Endodermal cell (in vitro differentiated cells): Measurements from ENCODE around the gene SLFN13. TPM values are rescaled to one million over a fixed set of nuclear protein-coding genes. Genes with fewer than 3 reads are reported as not detected.
A peak's percentile ranks its signal among the peaks of the same experiment; 100 is the strongest.

ENCODE experiments used
- DNase-seq: peaks from one replicate; pipeline ENCODE4 v3.0.0-alpha.2; 2017
- H3K27ac ChIP-seq: 2 replicates; pipeline ENCODE4 v1.5.1; 2013; ENCODE audit warnings: mild to moderate bottlenecking, low read depth, low read length, moderate library complexity
- H3K27me3 ChIP-seq: 2 replicates; pipeline ENCODE4 v1.6.1; 2013; ENCODE audit warnings: mild to moderate bottlenecking, low read length, moderate library complexity; ENCODE audit not compliant: insufficient read depth, control insufficient read depth, poor library complexity, severe bottlenecking
- H3K36me3 ChIP-seq: 2 replicates; pipeline ENCODE4 v1.7.0; 2013; ENCODE audit warnings: mild to moderate bottlenecking, low read length, moderate library complexity; ENCODE audit not compliant: control insufficient read depth, insufficient read depth
- H3K4me1 ChIP-seq: one replicate; pipeline ENCODE4 v1.7.0; 2013; ENCODE audit warnings: low read length; ENCODE audit not compliant: control insufficient read depth, insufficient read depth
- H3K4me3 ChIP-seq: 2 replicates; pipeline ENCODE4 v1.5.1; 2013; ENCODE audit warnings: mild to moderate bottlenecking, low read length, moderate library complexity
- H3K9ac ChIP-seq: 2 replicates; pipeline ENCODE4 v1.6.1; 2013; ENCODE audit warnings: mild to moderate bottlenecking, low read length, moderate library complexity; ENCODE audit not compliant: poor library complexity, severe bottlenecking; ENCODE audit errors: extremely low read depth
- H3K9me3 ChIP-seq: 2 replicates; pipeline ENCODE4 v1.6.1; 2013; ENCODE audit warnings: mild to moderate bottlenecking, low read length, moderate library complexity; ENCODE audit not compliant: control insufficient read depth
- H3K27ac Mint-ChIP-seq: 2 replicates; pipeline ENCODE4 v1.8.0; 2020; ENCODE audit warnings: mixed read lengths
- H3K27me3 Mint-ChIP-seq: 2 replicates; pipeline ENCODE4 v1.8.0; 2021; ENCODE audit warnings: mild to moderate bottlenecking, mixed read lengths; ENCODE audit not compliant: insufficient read depth
- H3K36me3 Mint-ChIP-seq: 2 replicates; pipeline ENCODE4 v1.8.0; 2020; ENCODE audit warnings: low read depth, mixed read lengths
- H3K4me1 Mint-ChIP-seq: 2 replicates; pipeline ENCODE4 v1.8.0; 2020; ENCODE audit warnings: mixed read lengths
- H3K4me3 Mint-ChIP-seq: 2 replicates; pipeline ENCODE4 v1.8.0; 2020; ENCODE audit warnings: mild to moderate bottlenecking, moderate library complexity, mixed read lengths
- H3K9me3 Mint-ChIP-seq: 2 replicates; pipeline ENCODE4 v1.8.0; 2020; ENCODE audit warnings: mild to moderate bottlenecking, mixed read lengths
- WGBS, 2 experiments: methylation state at CpG; one replicate each; pipeline versions ENCODE4 v1.1.5 to v1.1.7; 2013; ENCODE audit warnings: missing lambda C conversion rate in 2 of 2, mixed read lengths in 1 of 2; ENCODE audit not compliant: insufficient coverage in 1 of 2, insufficient read length in 1 of 2; 5-methylcytosine and 5-hydroxymethylcytosine counted together
- total RNA-seq, 2 donors: library from RNA; stranded (reverse); fragmentation: NEBNext Ultra II Directional in 1 of 2; extraction: Animal tissue kit (Norgen Biotek cat#: 25700) in 1 of 2; gene quantifications; 2 replicates in 1 of 2; 3 replicates in 1 of 2; pipeline ENCODE4 v1.2.1, GENCODE V29; 2021
- TF ChIP-seq, protein P1 (sequence below): fragments of 200-600 bp; sonication (generic); conservative IDR thresholded peaks from 2 replicates; pipeline ENCODE4 v1.5.0; 2021; ENCODE audit warnings: antibody characterized with exemption, mild to moderate bottlenecking

SLFN13 gene
- total RNA-seq, 2 donors from 2014 or later, result 27.4 to 58.7 TPM

DNA sequence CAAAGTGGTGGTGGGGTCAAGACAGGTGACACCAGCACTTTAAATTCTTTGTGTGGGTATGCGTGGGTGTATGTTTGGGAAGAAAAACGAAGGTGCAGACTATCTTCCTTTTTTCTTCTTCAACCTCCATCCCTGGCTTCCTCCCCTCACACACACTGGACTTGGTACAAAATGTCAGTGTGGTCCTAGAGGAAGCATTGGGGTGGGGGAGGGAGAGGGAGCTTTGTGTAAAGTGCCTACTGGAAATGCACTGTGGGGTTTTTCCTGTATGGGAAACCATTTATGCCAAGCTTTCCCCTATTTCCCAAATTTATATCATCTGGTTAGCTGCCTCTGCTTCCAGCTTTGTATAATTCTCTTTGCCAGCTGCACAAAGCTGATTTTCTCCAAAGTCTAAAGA lies 44.5 kb upstream of the SLFN13 start:
- no peak for DNase-seq
- H3K9me3 Mint-ChIP-seq, result peaks cover 5% of the 10 kb centered on the region

DNA sequence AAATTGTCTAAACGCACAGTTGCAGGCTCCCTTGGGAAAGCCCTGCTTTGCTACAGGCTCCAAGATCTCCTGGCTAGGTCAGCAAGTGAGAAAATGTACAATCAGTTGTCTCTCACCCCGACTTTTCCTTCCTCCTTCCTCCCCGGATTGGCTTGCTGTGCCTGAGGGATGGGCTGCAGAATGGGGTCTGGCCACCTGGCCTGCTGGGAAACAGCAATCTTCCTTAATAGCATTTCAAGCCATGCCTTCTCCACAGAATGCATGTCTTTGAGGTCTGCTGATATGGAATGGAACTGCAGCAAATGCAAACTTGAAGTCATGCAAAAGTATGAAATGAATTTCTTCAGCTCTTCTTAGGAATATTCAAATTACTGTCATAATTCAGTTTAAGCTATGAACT lies 42.9 kb upstream of the SLFN13 start:
- 77 to 90% methylated on average over 3 of the region's 3 CpGs for WGBS, 2 experiments
- peaks cover 70% of the 10 kb centered on the region for H3K27me3 ChIP-seq
- H3K4me3 ChIP-seq, result no peak overlapping the region
- H3K4me3 Mint-ChIP-seq, result no peak overlapping the region
- H3K27ac ChIP-seq, result no peak overlapping the region
- H3K36me3 Mint-ChIP-seq, result no peaks in the 10 kb centered on the region
- H3K9me3 Mint-ChIP-seq, result peaks cover 5% of the 10 kb centered on the region
- peaks cover 3% of the 10 kb centered on the region for H3K4me1 Mint-ChIP-seq
- no peak overlapping the region for H3K27ac Mint-ChIP-seq
- H3K36me3 ChIP-seq, result no peaks in the 10 kb centered on the region
- peaks cover 94% of the 10 kb centered on the region for H3K27me3 Mint-ChIP-seq
- TF ChIP-seq, protein P1, sequence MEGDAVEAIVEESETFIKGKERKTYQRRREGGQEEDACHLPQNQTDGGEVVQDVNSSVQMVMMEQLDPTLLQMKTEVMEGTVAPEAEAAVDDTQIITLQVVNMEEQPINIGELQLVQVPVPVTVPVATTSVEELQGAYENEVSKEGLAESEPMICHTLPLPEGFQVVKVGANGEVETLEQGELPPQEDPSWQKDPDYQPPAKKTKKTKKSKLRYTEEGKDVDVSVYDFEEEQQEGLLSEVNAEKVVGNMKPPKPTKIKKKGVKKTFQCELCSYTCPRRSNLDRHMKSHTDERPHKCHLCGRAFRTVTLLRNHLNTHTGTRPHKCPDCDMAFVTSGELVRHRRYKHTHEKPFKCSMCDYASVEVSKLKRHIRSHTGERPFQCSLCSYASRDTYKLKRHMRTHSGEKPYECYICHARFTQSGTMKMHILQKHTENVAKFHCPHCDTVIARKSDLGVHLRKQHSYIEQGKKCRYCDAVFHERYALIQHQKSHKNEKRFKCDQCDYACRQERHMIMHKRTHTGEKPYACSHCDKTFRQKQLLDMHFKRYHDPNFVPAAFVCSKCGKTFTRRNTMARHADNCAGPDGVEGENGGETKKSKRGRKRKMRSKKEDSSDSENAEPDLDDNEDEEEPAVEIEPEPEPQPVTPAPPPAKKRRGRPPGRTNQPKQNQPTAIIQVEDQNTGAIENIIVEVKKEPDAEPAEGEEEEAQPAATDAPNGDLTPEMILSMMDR, result no peak
- H3K9me3 ChIP-seq, result no peaks in the 10 kb centered on the region
- no peaks in the 10 kb centered on the region for H3K4me1 ChIP-seq
- no peak for DNase-seq
- no peak overlapping the region for H3K9ac ChIP-seq

More for the DNA sequence above, 44.5 kb upstream of the SLFN13 start:
- TF ChIP-seq, protein P1, result no peak
- H3K9ac ChIP-seq, result no peak overlapping the region
- H3K4me3 Mint-ChIP-seq, result no peak overlapping the region
- no peaks in the 10 kb centered on the region for H3K36me3 ChIP-seq
- no CpG with 5 or more reads among the region's 2 CpGs for WGBS, 2 experiments
- H3K9me3 ChIP-seq, result no peaks in the 10 kb centered on the region
- peaks cover 94% of the 10 kb centered on the region for H3K27me3 Mint-ChIP-seq
- no peaks in the 10 kb centered on the region for H3K36me3 Mint-ChIP-seq
- H3K4me1 ChIP-seq, result no peaks in the 10 kb centered on the region
- H3K27me3 ChIP-seq, result peaks cover 66% of the 10 kb centered on the region
- H3K27ac Mint-ChIP-seq, result no peak overlapping the region
- H3K4me1 Mint-ChIP-seq, result peaks cover 2% of the 10 kb centered on the region
- H3K4me3 ChIP-seq, result no peak overlapping the region
- no peak overlapping the region for H3K27ac ChIP-seq

DNA sequence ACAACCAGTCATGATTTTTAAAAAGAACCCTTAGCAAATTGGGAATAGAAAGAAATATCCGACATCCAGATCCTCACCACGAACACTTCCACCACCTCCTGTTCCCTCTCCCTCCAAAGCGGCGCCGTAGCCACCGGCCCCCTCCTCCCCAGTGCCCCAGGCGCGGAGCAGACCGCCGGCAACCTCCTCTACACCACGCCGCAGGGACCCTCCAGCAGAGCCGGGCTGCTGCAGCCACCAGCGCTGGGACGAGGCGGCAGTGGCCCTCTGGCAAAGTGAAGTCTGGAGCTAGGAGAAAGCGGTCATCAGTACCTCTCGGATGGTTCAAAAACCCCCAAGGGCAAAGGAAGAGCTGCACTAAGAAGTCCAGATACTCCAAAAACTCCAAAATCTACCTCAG lies 41.4 kb upstream of the SLFN13 start:
- peaks cover 3% of the 10 kb centered on the region for H3K4me1 Mint-ChIP-seq
- Histone ChIP-seq H3K27ac (no peak overlapping the region), H3K9me3 (no peaks in the 10 kb centered on the region), H3K9ac (no peak overlapping the region), H3K4me3 (no peak overlapping the region), H3K4me1 (no peaks in the 10 kb centered on the region), H3K27me3 (peaks cover 63% of the 10 kb centered on the region), H3K36me3 (no peaks in the 10 kb centered on the region)
- TF ChIP-seq, protein P1, result no peak
- WGBS, 2 experiments, result 88 to 90% methylated on average over 3 to 18 of the region's 18 CpGs
- H3K4me3 Mint-ChIP-seq, result no peak overlapping the region
- no peaks in the 10 kb centered on the region for H3K36me3 Mint-ChIP-seq
- H3K27me3 Mint-ChIP-seq, result peaks cover 94% of the 10 kb centered on the region
- DNase-seq, result peak; percentile 59
- peaks cover 5% of the 10 kb centered on the region for H3K9me3 Mint-ChIP-seq
- no peak overlapping the region for H3K27ac Mint-ChIP-seq
